Endothelial cell (in vitro differentiated cells): ENCODE data around the gene GSG1L. TPM values are rescaled to one million over a fixed set of nuclear protein-coding genes. Genes with fewer than 3 reads are reported as not detected.

Source experiments
- DNase-seq: peaks from one replicate; pipeline ENCODE4 v3.0.0; 2021; ENCODE audit warnings: low spot score
- H3K27ac Mint-ChIP-seq: one replicate; pipeline ENCODE4 v1.8.0; 2021; ENCODE audit warnings: mixed read lengths, inconsistent platforms; ENCODE audit not compliant: unreplicated experiment
- H3K27me3 Mint-ChIP-seq: one replicate; pipeline ENCODE4 v1.8.0; 2021; ENCODE audit warnings: mild to moderate bottlenecking, moderate library complexity, mixed read lengths, inconsistent platforms; ENCODE audit not compliant: unreplicated experiment
- H3K36me3 Mint-ChIP-seq: one replicate; pipeline ENCODE4 v1.8.0; 2021; ENCODE audit warnings: mild to moderate bottlenecking, low read depth, mixed read lengths, inconsistent platforms; ENCODE audit not compliant: unreplicated experiment
- H3K4me1 Mint-ChIP-seq: one replicate; pipeline ENCODE4 v1.8.0; 2021; ENCODE audit warnings: mild to moderate bottlenecking, mixed read lengths, inconsistent platforms; ENCODE audit not compliant: unreplicated experiment
- H3K4me3 Mint-ChIP-seq: one replicate; pipeline ENCODE4 v1.8.0; 2021; ENCODE audit warnings: mild to moderate bottlenecking, mixed read lengths, inconsistent platforms; ENCODE audit not compliant: unreplicated experiment
- H3K9me3 Mint-ChIP-seq: one replicate; pipeline ENCODE4 v1.8.0; 2021; ENCODE audit warnings: mixed read lengths, inconsistent platforms; ENCODE audit not compliant: unreplicated experiment
- total RNA-seq: library from RNA; stranded (reverse); fragmentation: NEBNext Ultra II Directional; extraction: Animal tissue kit (Norgen Biotek cat#: 25700); gene quantifications from one replicate; pipeline ENCODE4 v1.2.1, GENCODE V29; 2021; ENCODE audit not compliant: unreplicated experiment
- TF ChIP-seq, protein P1 (sequence below): fragments of 200-600 bp; sonication (generic); IDR thresholded peaks from one replicate; pipeline ENCODE4 v1.5.0; 2021; ENCODE audit warnings: antibody characterized with exemption; ENCODE audit not compliant: unreplicated experiment

Gene GSG1L
- total RNA-seq, 1 donor from 2014 or later: 0.38 TPM

DNA sequence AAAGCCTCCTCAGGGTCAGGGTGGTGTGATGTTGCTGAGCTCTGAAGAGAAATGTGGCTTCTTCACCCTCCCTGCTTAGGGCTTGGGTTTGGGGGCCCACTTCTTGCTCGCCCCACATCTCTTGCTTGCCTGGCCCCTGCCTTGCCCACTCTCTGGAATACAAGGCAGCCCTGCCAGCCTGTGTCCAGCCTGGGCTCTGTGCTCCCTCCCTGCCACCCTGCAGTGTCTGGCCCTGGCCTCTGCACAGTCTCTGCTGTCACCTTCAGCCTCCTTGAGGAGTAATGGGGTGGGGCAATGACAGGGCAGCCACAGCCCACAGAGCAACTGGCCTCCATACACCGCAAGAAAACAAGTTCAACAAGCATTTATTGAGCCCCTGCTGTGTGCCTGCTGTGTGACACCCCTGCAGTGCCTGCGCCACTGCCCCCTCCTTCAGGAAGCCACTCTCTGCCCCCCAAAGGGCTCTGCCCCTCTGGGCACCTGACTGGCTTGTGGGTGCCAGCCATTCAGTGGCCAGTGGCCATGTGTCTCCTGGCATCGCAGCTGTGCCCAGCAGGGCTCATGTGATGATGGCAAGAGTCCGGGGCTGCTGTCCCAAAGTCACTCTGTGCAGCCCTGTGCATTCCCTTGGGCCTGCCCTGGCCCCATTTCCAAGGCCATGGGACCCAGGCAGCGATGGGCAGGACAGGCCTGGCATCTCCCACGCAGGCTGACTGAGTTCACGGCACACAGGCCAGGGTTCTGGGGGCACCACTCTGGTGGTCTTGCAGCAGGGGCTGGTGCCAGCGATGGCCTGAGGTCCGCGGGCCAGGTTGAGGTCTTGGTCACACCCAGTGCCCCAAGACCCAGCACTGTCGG lies 272.7 kb downstream of the GSG1L start:
- TF ChIP-seq, protein P1, sequence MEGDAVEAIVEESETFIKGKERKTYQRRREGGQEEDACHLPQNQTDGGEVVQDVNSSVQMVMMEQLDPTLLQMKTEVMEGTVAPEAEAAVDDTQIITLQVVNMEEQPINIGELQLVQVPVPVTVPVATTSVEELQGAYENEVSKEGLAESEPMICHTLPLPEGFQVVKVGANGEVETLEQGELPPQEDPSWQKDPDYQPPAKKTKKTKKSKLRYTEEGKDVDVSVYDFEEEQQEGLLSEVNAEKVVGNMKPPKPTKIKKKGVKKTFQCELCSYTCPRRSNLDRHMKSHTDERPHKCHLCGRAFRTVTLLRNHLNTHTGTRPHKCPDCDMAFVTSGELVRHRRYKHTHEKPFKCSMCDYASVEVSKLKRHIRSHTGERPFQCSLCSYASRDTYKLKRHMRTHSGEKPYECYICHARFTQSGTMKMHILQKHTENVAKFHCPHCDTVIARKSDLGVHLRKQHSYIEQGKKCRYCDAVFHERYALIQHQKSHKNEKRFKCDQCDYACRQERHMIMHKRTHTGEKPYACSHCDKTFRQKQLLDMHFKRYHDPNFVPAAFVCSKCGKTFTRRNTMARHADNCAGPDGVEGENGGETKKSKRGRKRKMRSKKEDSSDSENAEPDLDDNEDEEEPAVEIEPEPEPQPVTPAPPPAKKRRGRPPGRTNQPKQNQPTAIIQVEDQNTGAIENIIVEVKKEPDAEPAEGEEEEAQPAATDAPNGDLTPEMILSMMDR: no peak
- H3K27me3 Mint-ChIP-seq: no peaks in the 10 kb centered on the region
- H3K4me1 Mint-ChIP-seq: no peaks in the 10 kb centered on the region
- no peak overlapping the region for H3K27ac Mint-ChIP-seq
- no peak overlapping the region for H3K4me3 Mint-ChIP-seq
- DNase-seq: no peak
- H3K9me3 Mint-ChIP-seq: no peaks in the 10 kb centered on the region
- no peaks in the 10 kb centered on the region for H3K36me3 Mint-ChIP-seq

DNA sequence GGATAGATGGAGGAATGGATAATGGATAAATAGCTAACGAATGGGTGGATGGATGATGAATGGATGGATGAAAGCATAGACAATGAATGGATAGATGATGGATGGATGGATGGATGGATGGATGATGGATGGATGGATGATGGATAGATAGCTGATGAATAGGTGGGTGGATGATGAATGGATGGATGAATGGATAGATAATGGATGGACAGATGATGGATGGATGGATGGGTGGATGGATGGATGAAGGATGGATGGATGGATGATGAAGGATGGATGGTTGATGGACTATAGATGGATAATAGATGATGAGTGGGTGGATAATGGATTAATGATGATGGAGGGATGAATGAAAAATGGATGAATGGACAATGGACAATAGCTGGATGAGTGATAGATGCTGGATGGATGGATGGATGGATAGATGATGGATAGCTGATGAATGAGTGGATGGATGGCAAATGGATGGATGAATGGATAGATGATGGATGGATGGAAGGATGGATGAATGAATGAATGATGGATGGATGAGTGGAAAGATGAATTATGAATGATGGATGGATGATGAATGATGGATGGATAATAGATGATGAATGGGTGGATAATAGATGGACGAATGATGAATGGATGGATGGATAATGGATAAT lies 273.8 kb downstream of the GSG1L start:
- peaks cover 2% of the 10 kb centered on the region for H3K27me3 Mint-ChIP-seq
- no peaks in the 10 kb centered on the region for H3K4me1 Mint-ChIP-seq
- no peaks in the 10 kb centered on the region for H3K36me3 Mint-ChIP-seq
- H3K9me3 Mint-ChIP-seq: no peaks in the 10 kb centered on the region
- DNase-seq: no peak
- H3K4me3 Mint-ChIP-seq: no peak overlapping the region
- H3K27ac Mint-ChIP-seq: no peak overlapping the region
- TF ChIP-seq, protein P1: no peak

DNA sequence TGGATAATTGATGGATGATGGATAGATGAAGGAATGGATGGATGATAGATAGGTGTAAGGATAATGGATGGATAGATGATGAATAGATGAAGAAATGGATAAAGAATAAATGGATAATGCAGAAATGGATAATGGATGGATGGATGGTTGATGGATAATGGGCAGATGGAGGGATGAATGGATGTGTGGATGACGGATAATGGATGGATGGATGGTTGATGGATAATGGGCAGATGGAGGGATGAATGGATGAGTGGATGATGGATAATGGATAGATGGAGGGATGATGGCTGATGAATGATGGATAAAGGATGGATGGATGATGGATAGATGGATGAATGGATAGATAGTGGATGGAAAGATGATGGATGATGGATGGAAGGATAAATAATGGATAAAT lies 274.4 kb downstream of the GSG1L start:
- TF ChIP-seq, protein P1: no peak
- H3K4me1 Mint-ChIP-seq: no peaks in the 10 kb centered on the region
- no peak for DNase-seq
- no peak overlapping the region for H3K27ac Mint-ChIP-seq
- no peaks in the 10 kb centered on the region for H3K36me3 Mint-ChIP-seq
- no peaks in the 10 kb centered on the region for H3K9me3 Mint-ChIP-seq
- H3K4me3 Mint-ChIP-seq: no peak overlapping the region
- peaks cover 2% of the 10 kb centered on the region for H3K27me3 Mint-ChIP-seq

DNA sequence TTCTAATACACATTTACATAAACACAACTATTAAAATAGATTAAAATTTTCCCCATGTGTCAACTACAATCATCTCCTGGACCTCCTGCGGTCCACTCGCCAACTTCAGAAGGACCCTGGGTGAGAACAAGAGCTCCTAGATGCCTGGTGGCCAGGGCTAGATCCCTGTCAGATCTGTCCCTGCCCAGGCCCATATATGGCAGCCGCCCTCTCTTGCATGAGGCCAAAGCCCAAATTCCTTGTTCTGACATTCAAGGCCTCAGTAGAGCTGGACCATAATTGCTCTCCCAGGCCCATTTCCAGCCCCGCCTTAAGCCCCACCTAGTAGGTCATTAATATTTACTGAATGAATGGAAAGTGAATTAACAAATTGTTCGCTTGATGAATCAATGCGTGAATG lies 275.8 kb downstream of the GSG1L start:
- no peak overlapping the region for H3K27ac Mint-ChIP-seq
- DNase-seq: no peak
- no peaks in the 10 kb centered on the region for H3K9me3 Mint-ChIP-seq
- H3K4me1 Mint-ChIP-seq: no peaks in the 10 kb centered on the region
- TF ChIP-seq, protein P1: no peak
- no peaks in the 10 kb centered on the region for H3K36me3 Mint-ChIP-seq
- H3K27me3 Mint-ChIP-seq: peaks cover 2% of the 10 kb centered on the region
- no peak overlapping the region for H3K4me3 Mint-ChIP-seq
